Spleen (tissue), 7 donors: ENCODE results near the gene SLC1A5.

ENCODE experiments used
- CTCF ChIP-seq, 11 experiments: fragments of 200-600 bp in 7 of 11; fragments of 450-650 bp in 4 of 11; sonication (generic) in 4 of 11; IDR thresholded peaks in 8 of 11; conservative IDR thresholded peaks in 3 of 11; 1 replicate in 7 of 11; 2 replicates in 4 of 11; pipeline versions ENCODE4 v1.4.0 to v1.8.0; 2016 to 2021; ENCODE audit warnings: antibody characterized with exemption in 11 of 11, inconsistent platforms in 4 of 11, mild to moderate bottlenecking in 1 of 11
- POLR2A ChIP-seq, 3 donors: fragments of 450-650 bp; IDR thresholded peaks; one replicate each; pipeline ENCODE4 v1.5.1; 2017; ENCODE audit warnings: antibody characterized with exemption in 3 of 3, mild to moderate bottlenecking in 1 of 3
- donor health status: DM: no; HTN: no; CAD: no; lungs with moderate emphysema.
- donor health status: DM: no; HTN: no; CAD: no.
- donor health status: DM: no; HTN: no; CAD: no.

- no peak for TF ChIP-seq POLR2A (IDR thresholded peaks at IDR 0.05)
- TF ChIP-seq CTCF (IDR thresholded peaks at IDR 0.05 in 8 of 11, conservative IDR thresholded peaks at IDR 0.05 in 3 of 11), result no peak
Observed at GRCh38 chr19:46834984-46835383, 46.6 kb upstream of the SLC1A5 start.
